Chondrocyte (in vitro differentiated cells): ENCODE measurements around the gene CCT6A. TPM values are rescaled to one million over a fixed set of nuclear protein-coding genes. Genes with fewer than 3 reads are reported as not detected.
"Not testable (repeated sequence)": the region's sequence is repeated elsewhere in the genome, so short reads cannot be mapped to it uniquely, and the experiment has no call there.

Experiments
- DNase-seq: peaks from one replicate; pipeline ENCODE4 v3.0.0; 2021; ENCODE audit warnings: mixed read lengths, low spot score
- H3K27ac Mint-ChIP-seq: one replicate; pipeline ENCODE4 v1.8.0; 2021; ENCODE audit warnings: mild to moderate bottlenecking, moderate library complexity, mixed read lengths; ENCODE audit not compliant: unreplicated experiment
- H3K27me3 Mint-ChIP-seq: 2 replicates; pipeline ENCODE4 v1.8.0; 2021; ENCODE audit warnings: low read depth, mixed read lengths
- H3K36me3 Mint-ChIP-seq: 2 replicates; pipeline ENCODE4 v1.8.0; 2021; ENCODE audit warnings: low read depth, mixed read lengths
- H3K4me1 Mint-ChIP-seq: 2 replicates; pipeline ENCODE4 v1.8.0; 2021; ENCODE audit warnings: low read depth, mild to moderate bottlenecking, mixed read lengths
- H3K4me3 Mint-ChIP-seq: one replicate; pipeline ENCODE4 v1.8.0; 2021; ENCODE audit warnings: mild to moderate bottlenecking, moderate library complexity, mixed read lengths; ENCODE audit not compliant: unreplicated experiment
- H3K9me3 Mint-ChIP-seq: 2 replicates; pipeline ENCODE4 v1.8.0; 2021; ENCODE audit warnings: low read depth, mixed read lengths
- CTCF ChIP-seq: fragments of 200-600 bp; sonication (generic); IDR thresholded peaks from 2 replicates; pipeline ENCODE4 v1.5.0; 2021; ENCODE audit warnings: antibody characterized with exemption, mild to moderate bottlenecking, moderate library complexity
- total RNA-seq: library from RNA; stranded (reverse); gene quantifications from 3 replicates; pipeline ENCODE4 v1.2.1, GENCODE V29; 2021

CCT6A gene
- total RNA-seq, 1 donor from 2014 or later: 101 TPM

- Mint-ChIP-seq H3K27ac (no peak overlapping the region), H3K27me3 (no peaks in the 10 kb centered on the region), H3K4me3 (no peak overlapping the region), H3K9me3 (no peaks in the 10 kb centered on the region), H3K4me1 (no peaks in the 10 kb centered on the region), H3K36me3 (peaks cover 15% of the 10 kb centered on the region)
- DNase-seq: peak; percentile 68
- no peak for TF ChIP-seq CTCF
Measured at GRCh38 chr7:56019501-56019900, 32.1 kb upstream of the CCT6A start.

- DNase-seq: no peak
- peaks cover 3% of the 10 kb centered on the region for H3K4me1 Mint-ChIP-seq
- H3K27ac Mint-ChIP-seq: no peak overlapping the region
- no peaks in the 10 kb centered on the region for H3K9me3 Mint-ChIP-seq
- peaks cover 16% of the 10 kb centered on the region for H3K36me3 Mint-ChIP-seq
- no peak for TF ChIP-seq CTCF
- H3K27me3 Mint-ChIP-seq: no peaks in the 10 kb centered on the region
- H3K4me3 Mint-ChIP-seq: no peak overlapping the region
Measured at GRCh38 chr7:56023500-56023899, 28.1 kb upstream of the CCT6A start.

GRCh38 chr7:56026538-56026937 is 25.0 kb upstream of the CCT6A start:
- Mint-ChIP-seq H3K4me3 (no peak overlapping the region), H3K4me1 (peaks cover 9% of the 10 kb centered on the region), H3K27ac (no peak overlapping the region), H3K9me3 (no peaks in the 10 kb centered on the region), H3K27me3 (no peaks in the 10 kb centered on the region), H3K36me3 (peaks cover 18% of the 10 kb centered on the region)
- no peak for TF ChIP-seq CTCF
- DNase-seq: no peak

DNA sequence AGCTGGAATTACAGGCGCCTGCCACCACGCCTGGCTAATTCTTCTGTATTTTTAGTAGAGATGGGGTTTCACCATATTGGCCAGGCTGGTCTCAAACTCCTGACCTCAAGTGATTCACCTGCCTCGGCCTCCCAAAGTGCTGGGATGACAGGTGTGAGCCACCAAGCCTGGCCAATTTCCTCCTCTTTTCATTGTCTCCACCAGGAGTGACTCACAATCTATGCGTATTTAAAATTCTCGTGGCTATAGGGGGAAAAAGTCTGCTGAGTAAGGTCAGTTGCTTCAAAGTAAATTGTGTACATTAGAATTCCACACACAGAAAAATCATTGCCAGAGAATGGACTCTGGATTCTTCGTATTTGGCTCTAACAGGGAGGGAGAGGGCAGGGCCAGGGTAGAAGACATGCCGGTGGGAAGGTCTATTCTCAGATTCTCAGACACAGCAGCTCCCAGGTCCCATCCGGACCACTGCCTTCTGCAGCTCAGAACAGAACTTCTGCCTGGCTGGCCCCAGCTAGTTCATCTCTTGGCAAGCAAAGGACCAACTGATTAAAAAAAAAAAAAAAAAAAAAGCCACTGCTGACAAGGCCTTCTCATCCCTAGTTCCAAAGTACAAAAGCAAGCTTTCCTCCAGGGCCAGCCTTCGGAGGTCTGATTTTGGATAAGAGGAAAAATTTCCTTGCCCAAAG is 22.5 kb upstream of the CCT6A start:
- H3K27ac Mint-ChIP-seq: peak overlapping the region; percentile 57
- H3K4me3 Mint-ChIP-seq: no peak overlapping the region
- H3K9me3 Mint-ChIP-seq: no peaks in the 10 kb centered on the region
- no peak for TF ChIP-seq CTCF
- DNase-seq: no peak
- peaks cover 22% of the 10 kb centered on the region for H3K4me1 Mint-ChIP-seq
- H3K36me3 Mint-ChIP-seq: peaks cover 16% of the 10 kb centered on the region
- H3K27me3 Mint-ChIP-seq: no peaks in the 10 kb centered on the region

DNA sequence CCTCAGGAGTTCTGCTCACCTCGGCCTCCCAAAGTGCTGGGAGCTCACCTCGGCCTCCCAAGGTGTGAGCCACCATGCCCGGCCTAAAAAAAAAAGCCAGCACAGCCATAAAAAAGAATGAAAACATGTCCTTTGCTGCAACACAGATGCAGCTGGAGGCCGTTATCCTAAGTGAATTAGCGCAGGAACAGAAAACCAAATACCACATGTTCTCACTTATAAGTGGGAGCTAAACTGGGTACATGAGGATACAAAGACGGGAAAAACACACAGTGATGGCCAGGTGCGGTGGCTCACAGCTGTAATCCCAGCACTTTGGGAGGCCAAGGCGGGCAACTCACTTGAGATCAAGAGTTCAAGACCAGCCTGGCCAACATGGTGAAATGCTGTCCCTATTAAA is 21.2 kb upstream of the CCT6A start:
- TF ChIP-seq CTCF: no peak
- Mint-ChIP-seq H3K36me3 (peaks cover 14% of the 10 kb centered on the region), H3K4me1 (peaks cover 19% of the 10 kb centered on the region), H3K4me3 (no peak overlapping the region), H3K27me3 (no peaks in the 10 kb centered on the region), H3K27ac (no peak overlapping the region), H3K9me3 (no peaks in the 10 kb centered on the region)
- no peak for DNase-seq

DNA sequence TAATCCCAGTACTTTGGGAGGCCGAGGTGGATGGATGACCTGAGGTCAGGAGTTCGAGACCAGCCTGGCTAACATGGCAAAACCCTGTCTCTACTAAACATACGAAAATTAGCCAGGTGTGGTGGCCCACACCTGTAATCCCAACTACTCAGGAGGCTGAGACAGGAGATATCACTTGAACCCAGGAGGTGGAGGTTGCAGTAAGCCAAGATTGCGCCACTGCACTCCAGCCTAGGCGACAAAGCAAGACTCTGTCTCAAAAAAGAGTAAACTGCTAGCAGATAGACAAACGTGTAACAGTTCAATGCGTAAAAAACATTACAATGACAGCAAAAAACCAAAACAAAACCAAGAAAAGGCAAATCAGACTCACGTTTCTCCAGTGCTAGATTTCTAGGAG is 20.0 kb upstream of the CCT6A start:
- not testable (repeated sequence) for H3K9me3 Mint-ChIP-seq, H3K27me3 Mint-ChIP-seq, DNase-seq, H3K27ac Mint-ChIP-seq
- H3K36me3 Mint-ChIP-seq: peaks cover 12% of the 10 kb centered on the region
- H3K4me1 Mint-ChIP-seq: peaks cover 19% of the 10 kb centered on the region
- H3K4me3 Mint-ChIP-seq: peak overlapping the region; percentile 48

DNA sequence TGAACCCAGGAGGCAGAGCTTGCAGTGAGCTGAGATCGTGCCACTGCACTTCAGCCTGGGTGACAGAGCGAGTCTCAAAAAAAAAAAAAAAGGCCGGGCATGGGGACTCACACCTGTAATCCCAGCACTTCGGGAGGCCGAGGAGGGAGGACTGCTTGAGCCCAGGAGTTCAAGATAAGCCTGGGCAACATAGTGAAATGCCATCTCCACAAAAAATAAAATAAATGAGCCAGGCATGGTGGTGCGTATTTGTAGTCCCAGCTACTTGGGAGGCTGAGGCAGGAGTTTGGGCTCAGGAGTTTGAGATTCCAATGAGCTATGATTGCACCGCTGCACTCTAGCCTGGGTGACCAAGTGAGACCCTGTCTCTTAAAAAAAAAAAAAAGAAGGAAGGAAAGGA is 19.0 kb upstream of the CCT6A start:
- Mint-ChIP-seq H3K4me1 (peaks cover 19% of the 10 kb centered on the region), H3K27ac (peak overlapping the region; percentile 20), H3K4me3 (peak overlapping the region; percentile 48)
- DNase-seq, H3K27me3 Mint-ChIP-seq, H3K36me3 Mint-ChIP-seq, H3K9me3 Mint-ChIP-seq: not testable (repeated sequence)
